ENCODE results near the gene ACTL10. TPM values are rescaled to one million over a fixed set of nuclear protein-coding genes. Genes with fewer than 3 reads are reported as not detected.

The ACTL10 gene
- total RNA-seq, 4 donors from 2014 or later, result 1.5 to 14.1 (median 3.0) TPM; not detected in 1

DNA sequence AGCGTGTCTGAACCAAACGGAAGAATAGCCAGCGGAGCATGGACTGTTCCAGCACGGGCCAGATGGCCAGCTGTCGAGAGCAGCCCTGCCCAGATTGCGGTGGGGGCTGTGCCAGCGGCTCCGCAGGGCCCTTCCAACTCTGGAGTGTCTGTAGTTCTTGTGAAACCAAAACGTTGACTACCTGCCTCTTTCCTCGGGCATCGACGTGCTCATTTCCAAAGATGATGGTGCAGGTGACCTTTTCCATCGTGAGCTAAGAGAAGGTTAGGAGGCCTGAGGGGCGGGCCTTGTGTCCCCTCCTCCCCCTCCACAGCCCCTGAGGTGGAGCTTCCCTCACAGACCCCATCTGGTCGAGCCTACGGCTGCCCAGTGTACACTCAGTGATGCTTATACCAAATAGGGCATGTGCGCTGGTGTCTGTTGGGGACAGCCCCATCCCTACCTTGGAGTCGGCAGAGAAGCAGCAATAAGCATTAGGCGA lies 17.5 kb upstream of the ACTL10 start:
- Histone ChIP-seq H3K9me3 (no peaks in the 10 kb centered on the region), H3K36me3 (peaks cover 0 to 13% (median 0%) of the 10 kb centered on the region in 4 donors), H3K4me3 (no peak overlapping the region), H3K27ac (peak overlapping the region in 2 of 4 donors; percentile 12 to 50), H3K27me3 (no peaks in the 10 kb centered on the region), H3K4me1 (peaks cover 12 to 48% (median 19%) of the 10 kb centered on the region in 4 donors)
- 67% methylated on average over 19 of the region's 19 CpGs; no CpG with 5 or more reads in 1 of the 2 donors for WGBS, 2 donors (ENCODE audit: low coverage in 1 of 2)
- no peak for DNase-seq
- in situ Hi-C loops (cut with MboI; ENCODE audit: low pct_ligation_motif_present in 1 of 4, low pct_unique_long_range_greater_than_20kb in 1 of 4, low sequenced_read_pairs in 3 of 4) (no loop called here), intact Hi-C loops (cut with DNase I; ENCODE audit: low total_unique reads) (no loop called here)
- TF ChIP-seq CTCF (IDR thresholded peaks at IDR 0.05), result no peak
- no peak for TF ChIP-seq EP300 (IDR thresholded peaks at IDR 0.05; ENCODE audit: low read depth)
- TF ChIP-seq POLR2AphosphoS5 (IDR thresholded peaks at IDR 0.05), result no peak
- TF ChIP-seq POLR2A (IDR thresholded peaks at IDR 0.05), result no peak

DNA sequence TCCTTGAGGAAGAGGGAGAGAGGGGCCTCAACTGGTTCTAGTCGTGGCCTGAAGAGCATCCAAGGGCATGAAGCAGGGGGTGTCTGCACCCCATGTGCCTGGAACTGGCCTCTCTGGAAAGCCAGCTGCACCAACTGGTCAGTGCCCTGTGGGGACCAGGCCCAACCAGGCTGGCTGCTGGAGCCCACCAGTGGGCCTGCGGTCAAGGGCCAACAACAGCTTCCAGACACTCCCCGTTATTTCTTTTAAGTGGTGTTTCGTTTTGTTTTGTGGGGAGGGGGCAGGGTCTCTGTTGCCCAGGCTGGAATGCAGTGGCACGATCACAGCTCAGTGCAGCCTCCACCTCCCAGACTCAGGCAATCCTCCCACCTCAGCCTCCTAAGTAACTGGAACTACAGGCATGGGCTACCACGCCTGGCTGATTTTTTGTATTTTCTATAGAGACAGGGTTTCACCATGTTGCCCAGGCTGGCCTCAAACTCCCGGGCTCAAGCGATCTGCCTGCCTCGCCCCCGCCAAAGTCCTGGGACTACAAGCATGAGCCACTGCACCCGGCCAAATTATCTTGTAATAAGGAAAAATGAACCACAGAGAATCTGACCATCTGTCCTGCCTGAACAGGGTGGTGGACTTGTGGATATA lies 16.5 kb upstream of the ACTL10 start:
- no peak overlapping the region for H3K27ac ChIP-seq
- 81% methylated on average over 11 of the region's 11 CpGs; no CpG with 5 or more reads in 1 of the 2 donors for WGBS, 2 donors (ENCODE audit: low coverage in 1 of 2)
- no peaks in the 10 kb centered on the region for H3K27me3 ChIP-seq
- no peak overlapping the region for H3K4me3 ChIP-seq
- no peaks in the 10 kb centered on the region for H3K9me3 ChIP-seq
- intact Hi-C loops (cut with DNase I; ENCODE audit: low total_unique reads), result no loop called here
- no peak for TF ChIP-seq CTCF (IDR thresholded peaks at IDR 0.05)
- no peak for TF ChIP-seq POLR2A (IDR thresholded peaks at IDR 0.05)
- no peak for TF ChIP-seq EP300 (IDR thresholded peaks at IDR 0.05; ENCODE audit: low read depth)
- TF ChIP-seq POLR2AphosphoS5 (IDR thresholded peaks at IDR 0.05), result no peak
- in situ Hi-C loops (cut with MboI; ENCODE audit: low pct_ligation_motif_present in 1 of 4, low pct_unique_long_range_greater_than_20kb in 1 of 4, low sequenced_read_pairs in 3 of 4), result loop anchor here (5.0 to 10.0 kb wide), 3 partner anchors 185 to 198 kb away; no protein-coding TSS in a partner anchor
- H3K36me3 ChIP-seq, result peaks cover 0 to 5% (median 0%) of the 10 kb centered on the region in 4 donors
- no peak for DNase-seq
- H3K4me1 ChIP-seq, result peaks cover 17 to 57% (median 25%) of the 10 kb centered on the region in 4 donors

DNA sequence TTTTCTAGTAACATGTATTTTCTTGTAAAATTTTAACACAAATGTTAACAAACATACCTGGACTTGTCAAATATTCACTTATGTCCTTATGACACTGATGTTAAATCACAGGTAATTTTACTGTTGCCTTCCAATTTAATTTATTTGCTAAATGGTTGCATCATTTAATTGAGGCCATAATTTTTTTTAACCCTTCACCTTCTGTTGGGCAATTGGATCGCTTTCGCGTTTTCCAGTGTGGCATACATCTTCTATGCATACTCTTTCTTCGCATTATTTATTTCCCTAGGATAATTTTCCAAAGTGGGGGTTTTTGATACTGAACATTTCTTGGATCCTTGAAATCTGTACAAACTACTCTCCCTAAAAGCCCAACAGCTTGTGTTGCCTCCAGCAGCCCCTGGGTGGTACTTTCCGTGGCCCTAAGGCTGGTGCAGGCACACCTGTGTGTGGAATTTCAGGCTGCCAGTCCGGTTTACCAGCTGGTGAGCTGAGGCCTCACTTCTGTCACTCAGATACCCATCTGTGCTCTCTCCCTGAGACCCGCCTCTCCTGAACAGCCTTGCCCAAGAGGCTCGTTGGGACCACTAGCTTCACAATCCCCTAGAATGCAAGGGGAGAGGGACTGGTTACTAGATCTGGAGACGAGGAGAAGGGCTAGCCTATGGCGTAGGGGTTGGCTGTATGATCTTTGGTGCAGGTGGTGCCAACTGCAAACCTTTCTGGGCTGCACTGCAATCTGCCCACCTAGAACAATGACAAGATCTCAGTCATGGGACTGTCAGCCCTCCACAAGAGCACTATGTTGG lies 15.8 kb upstream of the ACTL10 start:
- Histone ChIP-seq H3K9me3 (no peaks in the 10 kb centered on the region), H3K4me3 (no peak overlapping the region), H3K36me3 (no peaks in the 10 kb centered on the region), H3K4me1 (peaks cover 17 to 57% (median 25%) of the 10 kb centered on the region in 4 donors), H3K27me3 (no peaks in the 10 kb centered on the region), H3K27ac (peak overlapping the region in 1 of 4 donors; percentile 12)
- intact Hi-C loops (cut with DNase I; ENCODE audit: low total_unique reads), result no loop called here
- TF ChIP-seq POLR2AphosphoS5 (IDR thresholded peaks at IDR 0.05) (peak; percentile 35 to 70 (median 50)), EP300 (IDR thresholded peaks at IDR 0.05; ENCODE audit: low read depth) (no peak)
- in situ Hi-C loops (cut with MboI; ENCODE audit: low pct_ligation_motif_present in 1 of 4, low pct_unique_long_range_greater_than_20kb in 1 of 4, low sequenced_read_pairs in 3 of 4), result loop anchor here (5.0 to 10.0 kb wide), 3 partner anchors 186 to 199 kb away; no protein-coding TSS in a partner anchor
- peak; percentile 64 for DNase-seq
- WGBS, 2 donors (ENCODE audit: low coverage in 1 of 2), result 59 to 64% methylated on average over 5 to 10 of the region's 10 CpGs

GRCh38 chr20:33651562-33652048 lies 15.1 kb upstream of the ACTL10 start:
- no peak for DNase-seq
- TF ChIP-seq POLR2AphosphoS5 (IDR thresholded peaks at IDR 0.05) (no peak), CTCF (IDR thresholded peaks at IDR 0.05) (no peak), POLR2A (IDR thresholded peaks at IDR 0.05) (no peak), EP300 (IDR thresholded peaks at IDR 0.05; ENCODE audit: low read depth) (no peak)

More at GRCh38 chr20:33651562-33652048, 15.1 kb upstream of the ACTL10 start:
- intact Hi-C loops (cut with DNase I; ENCODE audit: low total_unique reads) (loop anchor here (2.0 kb wide), 1 partner anchor 193 kb away; no protein-coding TSS in a partner anchor), in situ Hi-C loops (cut with MboI; ENCODE audit: low pct_ligation_motif_present in 1 of 4, low pct_unique_long_range_greater_than_20kb in 1 of 4, low sequenced_read_pairs in 3 of 4) (loop anchor here (5.0 to 10.0 kb wide), 3 partner anchors 187 to 199 kb away; no protein-coding TSS in a partner anchor)
- Histone ChIP-seq H3K27me3 (no peaks in the 10 kb centered on the region), H3K9me3 (no peaks in the 10 kb centered on the region), H3K4me3 (no peak overlapping the region), H3K4me1 (peaks cover 17 to 57% (median 25%) of the 10 kb centered on the region in 4 donors), H3K36me3 (no peaks in the 10 kb centered on the region), H3K27ac (peak overlapping the region in 1 of 4 donors; percentile 15)
- 60 to 72% methylated on average over 11 to 13 of the region's 13 CpGs for WGBS, 2 donors (ENCODE audit: low coverage in 1 of 2)
